ENCODE results near the gene MLST8.
"Not testable (repeated sequence)": the region's sequence is repeated elsewhere in the genome, so short reads cannot be mapped to it uniquely, and the experiment has no call there.

Gene MLST8

DNA sequence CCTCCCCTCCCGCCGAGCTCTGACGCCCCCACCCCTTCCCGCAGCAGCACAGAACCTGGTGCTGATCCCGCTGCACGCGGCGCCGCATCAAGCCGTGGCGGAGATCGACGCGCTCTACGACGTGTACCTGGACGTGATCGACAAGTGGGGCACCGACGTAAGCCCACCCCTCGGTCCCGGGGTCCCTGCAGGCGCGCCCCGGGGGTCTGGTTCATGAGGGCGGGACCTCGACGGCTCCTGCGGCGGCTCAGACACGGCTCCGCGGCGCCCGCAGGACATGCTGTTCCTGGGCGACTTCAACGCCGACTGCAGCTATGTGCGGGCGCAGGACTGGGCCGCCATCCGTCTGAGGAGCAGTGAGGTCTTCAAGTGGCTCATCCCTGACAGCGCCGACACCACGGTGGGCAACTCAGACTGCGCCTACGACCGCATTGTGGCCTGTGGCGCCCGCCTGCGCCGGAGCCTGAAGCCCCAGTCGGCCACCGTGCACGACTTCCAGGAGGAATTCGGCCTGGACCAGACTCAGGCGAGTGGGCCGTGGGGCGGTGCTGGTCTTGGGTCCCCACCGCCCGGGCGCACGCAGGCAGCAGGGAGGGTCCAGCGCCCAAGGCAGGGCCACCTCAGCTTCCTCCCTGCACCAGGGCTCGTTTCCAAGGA lies 32.4 kb downstream of the MLST8 start:
- TF ChIP-seq, protein P1, sequence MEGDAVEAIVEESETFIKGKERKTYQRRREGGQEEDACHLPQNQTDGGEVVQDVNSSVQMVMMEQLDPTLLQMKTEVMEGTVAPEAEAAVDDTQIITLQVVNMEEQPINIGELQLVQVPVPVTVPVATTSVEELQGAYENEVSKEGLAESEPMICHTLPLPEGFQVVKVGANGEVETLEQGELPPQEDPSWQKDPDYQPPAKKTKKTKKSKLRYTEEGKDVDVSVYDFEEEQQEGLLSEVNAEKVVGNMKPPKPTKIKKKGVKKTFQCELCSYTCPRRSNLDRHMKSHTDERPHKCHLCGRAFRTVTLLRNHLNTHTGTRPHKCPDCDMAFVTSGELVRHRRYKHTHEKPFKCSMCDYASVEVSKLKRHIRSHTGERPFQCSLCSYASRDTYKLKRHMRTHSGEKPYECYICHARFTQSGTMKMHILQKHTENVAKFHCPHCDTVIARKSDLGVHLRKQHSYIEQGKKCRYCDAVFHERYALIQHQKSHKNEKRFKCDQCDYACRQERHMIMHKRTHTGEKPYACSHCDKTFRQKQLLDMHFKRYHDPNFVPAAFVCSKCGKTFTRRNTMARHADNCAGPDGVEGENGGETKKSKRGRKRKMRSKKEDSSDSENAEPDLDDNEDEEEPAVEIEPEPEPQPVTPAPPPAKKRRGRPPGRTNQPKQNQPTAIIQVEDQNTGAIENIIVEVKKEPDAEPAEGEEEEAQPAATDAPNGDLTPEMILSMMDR (IDR thresholded peaks at IDR 0.05; ENCODE audit: control insufficient read depth, insufficient read depth, low read depth, low read length, missing control alignments), result no peak
- no peak overlapping the region for H3K4me3 ChIP-seq (ENCODE audit: control insufficient read depth, low read depth, low read length)
- DNase-seq (ENCODE audit: low read depth), result no peak

GRCh38 chr16:2238150-2238837 lies 33.0 kb downstream of the MLST8 start:
- H3K4me3 ChIP-seq (ENCODE audit: control insufficient read depth, low read depth, low read length), result no peak overlapping the region
- no peak for DNase-seq (ENCODE audit: low read depth)
- TF ChIP-seq, protein P1 (IDR thresholded peaks at IDR 0.05; ENCODE audit: control insufficient read depth, insufficient read depth, low read depth, low read length, missing control alignments), result no peak

DNA sequence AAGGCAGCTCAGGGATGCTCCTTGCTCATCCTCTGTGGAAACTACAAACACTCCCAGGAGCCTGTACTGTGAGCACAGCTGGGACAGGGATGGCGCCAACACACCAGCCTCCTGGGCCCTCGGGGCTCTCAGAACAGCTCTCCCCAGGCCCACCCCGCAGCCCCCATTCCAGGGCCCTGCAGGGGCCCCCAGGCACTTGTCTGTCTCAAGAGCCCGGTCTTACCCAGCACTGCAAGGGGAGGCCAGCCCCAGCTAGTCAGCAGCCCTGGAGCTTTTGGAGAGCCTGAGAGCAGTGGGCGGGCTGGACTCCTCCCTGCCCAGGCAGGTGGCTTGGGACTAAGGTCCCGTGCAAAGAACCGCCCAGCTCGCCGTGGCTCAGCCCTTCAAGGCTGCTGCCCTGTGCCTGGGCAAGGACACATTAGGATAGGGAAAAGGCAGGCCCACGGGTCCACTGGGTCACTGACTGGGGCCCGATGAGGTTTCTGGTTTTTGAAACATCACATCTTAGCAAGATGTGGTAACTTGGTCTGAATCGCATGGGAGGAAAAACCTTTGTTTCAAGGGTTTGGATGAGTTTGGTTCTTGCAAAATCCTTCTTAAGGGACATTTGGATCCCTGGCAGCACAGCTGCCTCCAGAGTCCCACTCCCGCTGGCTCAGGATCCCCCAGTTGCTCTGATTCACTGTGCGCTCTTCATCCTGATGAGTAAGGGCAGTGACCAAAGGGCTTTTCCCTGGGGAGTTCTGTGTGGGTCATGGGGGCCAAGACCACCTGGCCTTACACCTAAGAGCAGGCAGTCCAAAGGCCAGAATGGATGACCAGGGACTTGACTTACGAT lies 33.8 kb downstream of the MLST8 start:
- no peak overlapping the region for H3K4me3 ChIP-seq (ENCODE audit: control insufficient read depth, low read depth, low read length)
- TF ChIP-seq, protein P1 (IDR thresholded peaks at IDR 0.05; ENCODE audit: control insufficient read depth, insufficient read depth, low read depth, low read length, missing control alignments), result no peak
- no peak for DNase-seq (ENCODE audit: low read depth)

DNA sequence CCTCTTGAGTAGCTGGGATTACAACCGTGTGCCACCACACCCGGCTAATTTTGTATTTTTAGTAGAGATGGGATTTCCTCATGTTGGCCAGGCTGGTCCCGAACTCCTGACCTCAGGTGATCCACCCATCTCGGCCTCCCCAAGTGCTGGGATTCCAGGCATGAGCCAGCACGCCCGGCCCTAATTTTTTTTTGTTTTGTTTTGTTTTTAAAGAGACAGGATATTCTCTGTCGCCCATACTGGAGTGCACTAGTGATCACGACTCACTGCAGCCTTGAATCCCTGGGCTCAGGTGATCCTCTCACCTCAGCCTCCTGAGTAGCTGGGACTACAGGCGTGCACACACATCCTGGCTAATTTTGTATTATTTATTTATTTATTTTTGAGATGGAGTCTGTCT lies 35.1 kb downstream of the MLST8 start:
- H3K4me3 ChIP-seq (ENCODE audit: control insufficient read depth, low read depth, low read length); DNase-seq (ENCODE audit: low read depth): not testable (repeated sequence)

DNA sequence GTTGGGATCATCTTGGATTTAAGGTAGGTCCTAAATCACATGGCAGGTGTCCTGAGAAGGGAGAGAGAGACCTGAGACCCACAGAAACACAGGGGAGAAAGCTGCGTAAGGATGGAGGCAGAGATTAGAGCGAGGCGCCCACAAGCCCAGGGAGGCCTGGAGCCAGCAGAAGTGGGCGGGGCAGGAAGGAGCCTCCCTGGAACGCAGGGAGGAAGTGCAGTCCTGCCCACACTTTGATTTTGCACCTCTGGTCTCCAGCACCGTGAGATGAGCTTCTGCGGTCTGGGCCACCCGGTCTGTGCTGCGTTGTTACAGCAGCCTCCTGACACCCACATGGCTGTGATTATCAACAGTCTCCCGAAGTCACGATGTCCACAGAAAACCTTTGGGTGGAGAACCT lies 37.3 kb downstream of the MLST8 start:
- H3K4me3 ChIP-seq (ENCODE audit: control insufficient read depth, low read depth, low read length), result no peak overlapping the region
- no peak for DNase-seq (ENCODE audit: low read depth)
- TF ChIP-seq, protein P1 (IDR thresholded peaks at IDR 0.05; ENCODE audit: control insufficient read depth, insufficient read depth, low read depth, low read length, missing control alignments), result no peak

DNA sequence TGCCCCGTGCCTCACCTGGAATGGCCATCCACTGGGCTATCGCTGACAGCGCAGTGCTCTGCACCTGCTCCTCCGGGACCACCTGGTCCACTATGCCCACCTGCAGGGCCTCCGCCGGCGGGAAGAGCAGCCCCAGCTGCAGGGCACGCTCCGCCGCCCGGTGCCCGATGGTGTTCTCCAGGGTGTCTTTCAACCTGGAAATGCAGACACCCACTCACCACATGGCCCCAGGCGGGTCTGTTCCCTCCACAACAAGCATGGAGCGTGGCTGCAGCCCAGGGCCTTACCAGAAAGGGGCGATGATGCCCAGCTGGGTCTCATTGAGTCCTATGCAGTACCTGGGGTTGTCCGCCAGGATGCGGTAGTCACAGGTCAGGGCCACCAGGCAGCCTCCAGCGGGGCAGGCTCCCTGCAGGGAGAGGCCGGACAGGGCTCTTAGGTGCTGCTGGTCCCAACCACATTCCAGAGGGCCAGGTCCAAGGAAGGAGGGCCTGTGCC lies 37.8 kb downstream of the MLST8 start:
- DNase-seq (ENCODE audit: low read depth), result no peak
- no peak overlapping the region for H3K4me3 ChIP-seq (ENCODE audit: control insufficient read depth, low read depth, low read length)
- TF ChIP-seq, protein P1 (IDR thresholded peaks at IDR 0.05; ENCODE audit: control insufficient read depth, insufficient read depth, low read depth, low read length, missing control alignments), result no peak
